ENCODE data around the gene RXYLT1.

The RXYLT1 gene

DNA sequence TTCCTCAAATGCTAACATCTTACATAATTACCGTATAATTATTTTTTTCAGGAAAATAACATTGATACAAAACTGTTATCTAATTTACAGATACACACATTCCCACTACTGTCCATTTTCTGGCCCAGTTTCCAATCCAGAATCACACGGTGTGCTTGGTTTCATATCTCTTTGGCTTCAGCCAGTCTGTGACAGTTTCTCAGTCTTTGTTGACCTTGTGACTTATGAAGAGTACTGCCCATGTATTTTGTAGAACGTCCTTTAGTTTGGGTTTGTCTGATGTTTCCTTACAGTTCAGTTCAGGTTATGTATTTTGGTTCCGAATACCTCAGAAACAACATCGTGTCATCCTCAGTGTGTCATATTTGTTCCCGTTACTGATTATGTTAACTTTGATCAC is 16.2 kb downstream of the RXYLT1 start:
- H3K36me3 ChIP-seq (ENCODE audit: control insufficient read depth, insufficient read depth, low read length) = no peaks in the 10 kb centered on the region; the same call in 1 of the 2 replicates
- DNase-seq (ENCODE audit: extremely low read depth, insufficient read length) = no peak
- no peak overlapping the region for H3K4me3 ChIP-seq (replicated peaks; ENCODE audit: low read depth, low read length)
- no peaks in the 10 kb centered on the region for H3K27me3 ChIP-seq (replicated peaks; ENCODE audit: control insufficient read depth, insufficient read depth, low read length)
- TF ChIP-seq, protein P1, sequence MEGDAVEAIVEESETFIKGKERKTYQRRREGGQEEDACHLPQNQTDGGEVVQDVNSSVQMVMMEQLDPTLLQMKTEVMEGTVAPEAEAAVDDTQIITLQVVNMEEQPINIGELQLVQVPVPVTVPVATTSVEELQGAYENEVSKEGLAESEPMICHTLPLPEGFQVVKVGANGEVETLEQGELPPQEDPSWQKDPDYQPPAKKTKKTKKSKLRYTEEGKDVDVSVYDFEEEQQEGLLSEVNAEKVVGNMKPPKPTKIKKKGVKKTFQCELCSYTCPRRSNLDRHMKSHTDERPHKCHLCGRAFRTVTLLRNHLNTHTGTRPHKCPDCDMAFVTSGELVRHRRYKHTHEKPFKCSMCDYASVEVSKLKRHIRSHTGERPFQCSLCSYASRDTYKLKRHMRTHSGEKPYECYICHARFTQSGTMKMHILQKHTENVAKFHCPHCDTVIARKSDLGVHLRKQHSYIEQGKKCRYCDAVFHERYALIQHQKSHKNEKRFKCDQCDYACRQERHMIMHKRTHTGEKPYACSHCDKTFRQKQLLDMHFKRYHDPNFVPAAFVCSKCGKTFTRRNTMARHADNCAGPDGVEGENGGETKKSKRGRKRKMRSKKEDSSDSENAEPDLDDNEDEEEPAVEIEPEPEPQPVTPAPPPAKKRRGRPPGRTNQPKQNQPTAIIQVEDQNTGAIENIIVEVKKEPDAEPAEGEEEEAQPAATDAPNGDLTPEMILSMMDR (IDR thresholded peaks at IDR 0.05; ENCODE audit: insufficient read depth, low read length, poor library complexity, severe bottlenecking) = no peak

DNA sequence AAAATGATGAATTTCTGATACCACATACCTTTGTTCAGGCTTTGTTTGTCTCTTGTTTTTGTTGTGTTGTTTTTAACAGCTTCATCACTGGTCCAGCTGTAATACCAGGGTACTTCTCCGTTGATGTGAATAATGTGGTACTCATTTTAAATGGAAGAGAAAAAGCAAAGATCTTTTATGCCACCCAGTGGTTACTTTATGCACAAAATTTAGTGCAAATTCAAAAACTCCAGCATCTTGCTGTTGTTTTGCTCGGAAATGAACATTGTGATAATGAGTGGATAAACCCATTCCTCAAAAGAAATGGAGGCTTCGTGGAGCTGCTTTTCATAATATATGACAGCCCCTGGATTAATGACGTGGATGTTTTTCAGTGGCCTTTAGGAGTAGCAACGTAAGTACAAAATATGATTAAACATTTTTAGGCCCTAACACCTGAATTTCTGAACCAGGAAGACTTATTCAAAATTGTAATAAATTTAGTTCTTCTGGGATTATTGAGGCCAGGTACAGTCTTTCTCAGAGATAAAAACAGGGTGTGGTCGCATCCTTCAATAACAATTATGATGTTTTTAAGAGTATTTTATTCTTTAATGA is 22.4 kb downstream of the RXYLT1 start:
- TF ChIP-seq, protein P1 (IDR thresholded peaks at IDR 0.05; ENCODE audit: insufficient read depth, low read length, poor library complexity, severe bottlenecking) = peak; percentile 45
- Histone ChIP-seq H3K4me3 (replicated peaks; ENCODE audit: low read depth, low read length) (no peak overlapping the region), H3K36me3 (ENCODE audit: control insufficient read depth, insufficient read depth, low read length) (no peaks in the 10 kb centered on the region; the same call in 1 of the 2 replicates), H3K27me3 (replicated peaks; ENCODE audit: control insufficient read depth, insufficient read depth, low read length) (no peaks in the 10 kb centered on the region)
- no peak for DNase-seq (ENCODE audit: extremely low read depth, insufficient read length)

DNA sequence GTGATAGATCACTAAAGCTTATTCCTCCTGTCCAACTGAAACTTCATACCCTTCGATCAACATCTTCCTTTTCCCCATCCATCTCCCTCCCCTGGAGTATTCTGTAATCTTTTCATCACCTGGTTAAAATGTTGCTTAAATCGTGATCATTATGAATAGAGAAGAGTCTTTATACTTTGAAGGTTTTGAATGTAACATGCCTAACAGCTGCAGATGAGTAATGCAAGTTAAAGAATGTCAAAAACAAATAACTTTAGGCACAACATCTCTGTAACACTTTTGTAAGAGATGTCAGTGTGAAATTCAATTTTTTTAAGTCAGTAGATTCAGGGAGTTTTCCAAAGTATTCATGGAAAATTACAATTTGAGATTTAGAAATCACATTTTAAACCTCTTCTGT is 25.0 kb downstream of the RXYLT1 start:
- no peaks in the 10 kb centered on the region for H3K27me3 ChIP-seq (replicated peaks; ENCODE audit: control insufficient read depth, insufficient read depth, low read length)
- DNase-seq (ENCODE audit: extremely low read depth, insufficient read length) = no peak
- H3K36me3 ChIP-seq (ENCODE audit: control insufficient read depth, insufficient read depth, low read length) = peaks cover 1% of the 10 kb centered on the region
- H3K4me3 ChIP-seq (replicated peaks; ENCODE audit: low read depth, low read length) = no peak overlapping the region
- TF ChIP-seq, protein P1 (IDR thresholded peaks at IDR 0.05; ENCODE audit: insufficient read depth, low read length, poor library complexity, severe bottlenecking) = no peak

DNA sequence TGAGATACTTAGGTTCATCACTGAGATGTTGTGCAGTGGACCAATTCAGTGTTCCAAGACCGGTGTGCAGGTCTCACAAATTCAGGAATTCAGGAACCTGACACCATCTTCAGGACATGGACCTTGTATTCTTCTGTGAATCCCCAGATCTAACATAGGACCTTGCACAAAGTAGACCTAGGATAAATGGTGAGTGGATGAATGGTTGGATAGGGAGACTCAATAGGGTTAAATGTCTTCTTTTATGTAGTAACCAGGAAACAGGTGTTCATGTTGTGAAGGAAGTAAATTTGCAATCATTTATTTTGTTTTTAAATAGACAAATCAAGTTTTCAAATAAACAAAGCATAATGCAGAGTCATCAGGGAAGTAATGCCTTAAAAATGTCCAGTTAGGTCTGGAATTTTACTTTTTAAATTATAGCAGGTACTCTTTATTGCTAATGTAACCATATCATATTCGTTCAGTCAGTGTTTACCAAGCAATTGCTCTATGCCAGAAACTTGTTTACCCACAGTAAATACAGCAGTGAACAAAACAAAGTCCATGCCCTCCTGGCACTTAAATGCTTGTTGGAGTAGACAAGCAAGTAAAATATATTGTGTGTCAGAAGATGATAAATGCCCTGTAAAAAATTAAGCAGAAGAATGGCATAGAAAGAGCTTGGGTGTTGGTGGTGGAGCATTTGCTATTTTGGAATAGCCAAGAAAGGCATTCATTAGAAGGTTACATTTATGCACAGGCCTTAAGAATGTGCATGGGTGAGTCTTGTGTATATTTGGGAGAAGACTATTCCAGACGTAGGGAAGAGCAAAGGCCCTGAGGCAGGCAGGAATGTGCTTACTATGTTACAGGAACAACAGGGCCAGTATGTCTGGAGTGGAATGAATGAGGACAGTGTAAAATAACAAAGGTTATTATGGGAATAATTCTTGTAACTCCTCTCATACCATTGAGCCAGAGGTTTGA is 26.3 kb downstream of the RXYLT1 start:
- Histone ChIP-seq H3K27me3 (replicated peaks; ENCODE audit: control insufficient read depth, insufficient read depth, low read length) (no peaks in the 10 kb centered on the region), H3K4me3 (replicated peaks; ENCODE audit: low read depth, low read length) (no peak overlapping the region), H3K36me3 (ENCODE audit: control insufficient read depth, insufficient read depth, low read length) (peaks cover 1% of the 10 kb centered on the region)
- no peak for DNase-seq (ENCODE audit: extremely low read depth, insufficient read length)
- TF ChIP-seq, protein P1 (IDR thresholded peaks at IDR 0.05; ENCODE audit: insufficient read depth, low read length, poor library complexity, severe bottlenecking) = no peak

DNA sequence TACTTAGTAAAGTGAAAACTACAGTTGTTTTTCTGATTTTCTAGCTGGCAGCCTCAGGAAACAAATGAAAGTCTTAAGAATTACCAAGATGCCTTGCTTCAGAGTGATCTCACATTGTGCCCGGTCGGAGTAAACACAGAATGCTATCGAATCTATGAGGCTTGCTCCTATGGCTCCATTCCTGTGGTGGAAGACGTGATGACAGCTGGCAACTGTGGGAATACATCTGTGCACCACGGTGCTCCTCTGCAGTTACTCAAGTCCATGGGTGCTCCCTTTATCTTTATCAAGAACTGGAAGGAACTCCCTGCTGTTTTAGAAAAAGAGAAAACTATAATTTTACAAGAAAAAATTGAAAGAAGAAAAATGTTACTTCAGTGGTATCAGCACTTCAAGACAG is 28.9 kb downstream of the RXYLT1 start:
- peaks cover 1% of the 10 kb centered on the region; the same call in 1 of the 2 replicates for H3K36me3 ChIP-seq (ENCODE audit: control insufficient read depth, insufficient read depth, low read length)

More for the DNA sequence above, 28.9 kb downstream of the RXYLT1 start:
- Histone ChIP-seq H3K4me3 (replicated peaks; ENCODE audit: low read depth, low read length) (no peak overlapping the region), H3K27me3 (replicated peaks; ENCODE audit: control insufficient read depth, insufficient read depth, low read length) (no peaks in the 10 kb centered on the region)
- DNase-seq (ENCODE audit: extremely low read depth, insufficient read length) = no peak
- TF ChIP-seq, protein P1 (IDR thresholded peaks at IDR 0.05; ENCODE audit: insufficient read depth, low read length, poor library complexity, severe bottlenecking) = no peak

All from GM06990 (cell line).